HCT116 (cell line): ENCODE data around the gene PKN2.

Source experiments
- CEBPB ChIP-seq: IDR thresholded peaks from 2 replicates; pipeline ENCODE4 v1.6.1; 2012; ENCODE audit warnings: low read depth
- CTCF ChIP-seq, 3 experiments: fragments of 200-600 bp in 1 of 3; sonication (generic) in 1 of 3; IDR thresholded peaks in 2 of 3; conservative IDR thresholded peaks in 1 of 3; 2 replicates each; pipeline ENCODE4 v1.5.1; 2012 to 2017; ENCODE audit warnings: low read depth in 2 of 3, low read length in 2 of 3, antibody characterized with exemption in 1 of 3, borderline replicate concordance in 1 of 3, control low read depth in 1 of 3, mild to moderate bottlenecking in 1 of 3, mixed read lengths in 1 of 3, mixed run types in 1 of 3, moderate library complexity in 1 of 3; ENCODE audit not compliant: insufficient read depth in 1 of 3
- ELF1 ChIP-seq: IDR thresholded peaks from 2 replicates; pipeline ENCODE4 v1.6.1; 2012; ENCODE audit warnings: low read depth, borderline replicate concordance
- EZH2 ChIP-seq: fragments of 200-600 bp; sonication (generic); IDR thresholded peaks from 2 replicates; pipeline ENCODE4 v1.6.1; 2017; ENCODE audit warnings: antibody characterized with exemption, mixed run types
- MAX ChIP-seq: IDR thresholded peaks from 2 replicates; pipeline ENCODE4 v1.6.1; 2012
- POLR2A ChIP-seq: IDR thresholded peaks from 2 replicates; pipeline ENCODE4 v1.7.0; 2011; ENCODE audit warnings: borderline replicate concordance; ENCODE audit not compliant: insufficient read depth, insufficient read length; ENCODE audit errors: extremely low read depth
- POLR2AphosphoS5 ChIP-seq: IDR thresholded peaks from 2 replicates; pipeline ENCODE4 v1.6.1; 2011; ENCODE audit warnings: mild to moderate bottlenecking, low read depth, low read length, moderate library complexity
- RAD21 ChIP-seq: IDR thresholded peaks from 2 replicates; pipeline ENCODE4 v1.6.1; 2012; ENCODE audit warnings: low read depth, mild to moderate bottlenecking
- SIN3A ChIP-seq: IDR thresholded peaks from 2 replicates; pipeline ENCODE4 v1.6.1; 2012; ENCODE audit warnings: low read depth
- SP1 ChIP-seq: IDR thresholded peaks from 2 replicates; pipeline ENCODE4 v1.6.1; 2012; ENCODE audit warnings: low read depth
- TCF7L2 ChIP-seq: IDR thresholded peaks from 2 replicates; pipeline ENCODE4 v1.7.0; 2011; ENCODE audit warnings: borderline replicate concordance, inconsistent platforms; ENCODE audit not compliant: insufficient read depth, insufficient read length; ENCODE audit errors: extremely low read depth
- YY1 ChIP-seq: IDR thresholded peaks from 2 replicates; pipeline ENCODE4 v1.6.1; 2011; ENCODE audit warnings: low read length, low read depth, moderate library complexity, mild to moderate bottlenecking; ENCODE audit not compliant: insufficient replicate concordance; ENCODE audit errors: extremely low read depth

- no peak for TF ChIP-seq SIN3A
- TF ChIP-seq CTCF (IDR thresholded peaks at IDR 0.05 in 2 of 3, conservative IDR thresholded peaks at IDR 0.05 in 1 of 3; ENCODE audit: borderline replicate concordance in 1 of 3, insufficient read depth in 1 of 3, low read depth in 2 of 3, low read length in 2 of 3) = no peak
- TF ChIP-seq POLR2A = no peak
- TF ChIP-seq EZH2 = no peak
- TF ChIP-seq POLR2AphosphoS5 = no peak
- TF ChIP-seq MAX = no peak
- no peak for TF ChIP-seq ELF1
- TF ChIP-seq SP1 = no peak
- no peak for TF ChIP-seq YY1
- no peak for TF ChIP-seq CEBPB
- no peak for TF ChIP-seq TCF7L2
- TF ChIP-seq RAD21 = no peak
Measured at GRCh38 chr1:88680471-88680870, 3.6 kb upstream of the PKN2 start.
